ENCODE measurements around the gene FAM219B. TPM values are rescaled to one million over a fixed set of nuclear protein-coding genes. Genes with fewer than 3 reads are reported as not detected.

The FAM219B gene
- 45.1 and 47.2 TPM in 2 replicates for total RNA-seq

DNA sequence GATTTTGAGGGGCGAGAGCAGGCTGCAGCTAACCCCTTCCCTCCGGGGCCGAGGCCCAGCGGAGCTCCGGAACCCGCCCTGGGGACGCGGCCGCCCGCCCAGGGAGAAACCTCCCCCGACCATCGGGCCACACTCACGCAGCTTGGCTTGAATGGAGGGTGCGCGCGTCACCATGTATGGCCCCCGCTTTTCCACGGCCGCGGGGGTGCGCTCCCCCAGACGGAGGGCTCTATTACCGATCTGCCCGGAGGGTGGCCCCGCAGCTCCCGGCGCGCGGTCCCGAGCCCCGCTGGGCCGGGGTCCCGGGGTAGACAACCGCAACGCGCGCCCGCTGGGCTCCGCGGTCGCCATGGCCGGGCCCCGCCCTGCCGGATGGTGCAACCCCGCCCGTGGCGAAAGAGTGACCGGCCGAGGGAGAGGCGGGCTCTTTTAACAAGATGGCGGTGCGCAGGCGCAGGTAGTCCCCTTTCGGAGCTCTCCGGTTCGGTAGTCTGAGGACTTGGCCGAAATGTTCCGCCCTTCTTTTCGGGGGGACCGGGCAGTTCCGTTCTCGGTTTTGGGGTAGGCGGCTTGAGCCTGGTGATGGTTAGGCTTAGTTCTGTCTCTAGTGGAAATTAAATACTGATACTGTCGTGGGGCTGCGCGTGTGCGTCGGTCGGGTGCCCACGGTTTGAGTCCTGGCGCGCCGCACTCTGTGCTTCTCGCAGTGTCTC is at the start of gene FAM219B:
FAM219B (minus strand) TSS at position 402 of the 713 bp plus-strand sequence; CDS start at position 351, 51 bp downstream.

DNA sequence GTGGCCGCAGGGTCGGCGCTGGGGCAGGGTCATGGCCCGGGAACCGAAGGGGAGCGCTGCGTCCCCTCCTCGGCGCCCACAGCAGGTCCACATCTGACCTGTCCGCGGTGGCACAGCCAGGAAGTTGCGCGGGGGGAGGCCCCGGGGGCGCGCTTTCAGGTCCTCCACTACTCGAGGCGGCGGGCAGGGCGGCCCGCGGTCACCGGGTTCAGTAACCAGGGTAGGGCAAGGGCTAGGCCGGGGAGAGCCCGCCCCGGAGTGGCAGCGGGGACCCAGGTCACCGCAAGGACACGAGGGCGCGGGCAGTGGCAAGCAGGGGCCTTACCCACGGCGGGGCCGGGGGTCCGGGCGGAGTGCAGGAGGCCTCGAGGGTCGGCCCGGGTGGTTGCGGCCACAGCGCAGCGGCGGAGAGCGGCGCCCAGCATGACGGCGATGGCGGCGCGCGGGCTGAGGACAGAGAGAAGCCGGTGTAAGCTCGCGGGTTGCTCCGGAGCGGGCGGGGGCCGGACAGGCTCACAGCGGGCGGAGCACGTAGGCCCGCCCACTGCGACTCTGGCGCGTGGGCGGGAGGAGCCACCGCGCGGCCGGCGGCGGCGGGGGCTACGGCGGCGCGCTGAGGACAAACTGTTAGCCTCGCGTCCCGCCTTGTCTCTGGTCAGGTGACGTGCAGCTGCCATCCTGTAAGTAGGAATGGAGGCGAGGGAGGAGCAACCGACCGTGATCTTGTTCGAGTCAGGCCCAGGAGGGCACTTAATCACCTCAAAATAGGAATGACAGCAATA is 31.1 kb upstream of the FAM219B start, which contains the start of gene COX5A:
COX5A (minus strand) TSS at position 484 of the 782 bp plus-strand sequence; CDS start at position 425, 59 bp downstream.

DNA sequence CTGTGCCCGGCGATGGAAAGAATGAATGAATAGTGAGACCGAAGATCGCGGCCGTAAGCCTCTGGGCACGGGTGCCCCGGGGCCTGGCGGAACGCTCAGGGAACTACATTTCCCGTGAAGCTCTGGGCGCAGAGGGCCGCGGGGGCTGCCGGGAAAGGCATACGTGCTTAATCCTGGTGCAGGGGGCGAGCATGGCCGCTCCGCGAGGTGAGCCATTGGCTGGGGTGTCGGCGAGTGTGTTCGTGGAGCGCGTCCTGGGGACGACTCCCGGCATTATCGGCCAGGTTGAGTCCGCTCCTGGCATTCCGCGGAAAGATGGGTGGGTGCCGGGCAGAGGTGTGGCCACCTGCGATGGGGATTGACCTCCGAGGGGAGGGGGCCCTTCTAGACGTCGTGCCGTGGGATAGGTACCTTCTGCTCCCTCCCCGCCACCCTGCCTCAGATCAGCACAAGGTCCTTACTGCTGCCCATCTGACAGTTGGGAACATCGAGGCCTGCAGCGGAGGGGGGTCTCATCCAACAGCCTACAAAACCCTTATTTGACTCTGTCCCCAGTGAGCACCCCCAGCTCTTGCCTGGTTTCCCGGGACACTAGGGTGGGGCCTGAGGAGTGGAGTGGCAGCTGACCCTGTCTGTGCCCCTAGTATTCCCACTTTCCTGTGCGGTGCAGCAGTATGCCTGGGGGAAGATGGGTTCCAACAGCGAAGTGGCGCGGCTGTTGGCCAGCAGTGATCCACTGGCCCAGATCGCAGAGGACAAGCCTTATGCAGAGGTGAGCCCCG is 16.6 kb downstream of the FAM219B start, which contains the start of gene MPI:
MPI (plus strand) TSS at position 160 of the 782 bp plus-strand sequence; CDS start at position 192, 32 bp downstream.

GRCh38 chr15:74873036-74873755 is 33.5 kb downstream of the FAM219B start, which contains the start of gene SCAMP2:
TSS of gene SCAMP2 (minus strand) at chr15:74873365. CDS start at chr15:74873255, 110 bp downstream.

Other genes starting within 250 kb of the FAM219B start
- gene EDC3, start 210.8 kb downstream of the FAM219B start, total RNA-seq, result 14.1 and 17.6 TPM in 2 replicates
- gene CYP1A1, start 181.3 kb downstream of the FAM219B start, total RNA-seq, result 9.1 and 10.5 TPM in 2 replicates
- gene CYP1A2, start 158.0 kb downstream of the FAM219B start, total RNA-seq, result not detected in 2 replicates
- gene CSK, start 124.8 kb downstream of the FAM219B start, total RNA-seq, result 51.4 and 60.1 TPM in 2 replicates
- gene LMAN1L, start 94.0 kb downstream of the FAM219B start, total RNA-seq, result not detected in 2 replicates
- gene CPLX3, start 80.2 kb downstream of the FAM219B start, total RNA-seq, result not detected in 2 replicates
- 36.6 and 40.5 TPM in 2 replicates for gene ULK3, start 63.7 kb downstream of the FAM219B start, total RNA-seq
- gene SCAMP2, start 33.5 kb downstream of the FAM219B start, total RNA-seq, result 37.0 and 37.2 TPM in 2 replicates
- 49.1 and 54.9 TPM in 2 replicates for gene MPI, start 16.8 kb downstream of the FAM219B start, total RNA-seq
- 64.3 and 68.1 TPM in 2 replicates for gene COX5A, start 31.2 kb upstream of the FAM219B start, total RNA-seq
- 18.3 and 23.2 TPM in 2 replicates for gene RPP25, start 49.9 kb upstream of the FAM219B start, total RNA-seq
- 10.8 and 11.1 TPM in 2 replicates for gene SCAMP5, start 88.7 kb upstream of the FAM219B start, total RNA-seq
- gene PPCDC, start 116.7 kb upstream of the FAM219B start, total RNA-seq, result 9.5 and 12.7 TPM in 2 replicates

Data from vein endothelial cell (primary cell).